Spleen (tissue), 7 donors: ENCODE data around the gene MYO16.

Source experiments
- POLR2A ChIP-seq, 3 donors: fragments of 450-650 bp; IDR thresholded peaks; one replicate each; pipeline ENCODE4 v1.5.1; 2017; ENCODE audit warnings: antibody characterized with exemption in 3 of 3, mild to moderate bottlenecking in 1 of 3
- POLR2AphosphoS5 ChIP-seq, 3 donors: sonication (generic); formaldehyde crosslinking; IDR thresholded peaks; one replicate each; pipeline ENCODE4 v1.5.1; 2017; ENCODE audit warnings: antibody characterized with exemption in 3 of 3
- TF ChIP-seq, protein P1 (sequence below), 11 experiments: fragments of 200-600 bp in 7 of 11; fragments of 450-650 bp in 4 of 11; sonication (generic) in 4 of 11; IDR thresholded peaks in 8 of 11; conservative IDR thresholded peaks in 3 of 11; 1 replicate in 7 of 11; 2 replicates in 4 of 11; pipeline versions ENCODE4 v1.4.0 to v1.8.0; 2016 to 2021; ENCODE audit warnings: antibody characterized with exemption in 11 of 11, inconsistent platforms in 4 of 11, mild to moderate bottlenecking in 1 of 11
- donor health status: DM: no; HTN: no; CAD: no; lungs with moderate emphysema.
- donor health status: DM: no; HTN: no; CAD: no.
- donor health status: DM: no; HTN: no; CAD: no.

DNA sequence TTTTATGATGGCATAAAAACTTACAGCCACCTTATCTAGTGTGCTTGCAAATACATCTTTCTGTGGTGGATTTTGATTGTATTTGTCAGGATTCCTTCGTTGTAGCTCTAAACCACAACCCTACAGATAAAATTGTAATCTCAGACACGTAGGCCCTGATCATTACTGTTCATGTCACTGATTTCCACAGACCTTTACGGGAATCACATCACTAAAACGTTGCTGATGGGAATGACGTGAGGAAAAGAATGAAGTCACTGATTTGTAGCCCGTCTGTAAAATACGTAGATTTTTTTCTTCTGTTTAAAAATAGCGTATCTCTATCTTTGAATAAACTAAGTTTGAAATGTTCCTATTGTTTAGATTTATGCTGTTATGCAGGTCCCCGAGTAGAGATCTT is 399.2 kb downstream of the MYO16 start:
- TF ChIP-seq, protein P1, sequence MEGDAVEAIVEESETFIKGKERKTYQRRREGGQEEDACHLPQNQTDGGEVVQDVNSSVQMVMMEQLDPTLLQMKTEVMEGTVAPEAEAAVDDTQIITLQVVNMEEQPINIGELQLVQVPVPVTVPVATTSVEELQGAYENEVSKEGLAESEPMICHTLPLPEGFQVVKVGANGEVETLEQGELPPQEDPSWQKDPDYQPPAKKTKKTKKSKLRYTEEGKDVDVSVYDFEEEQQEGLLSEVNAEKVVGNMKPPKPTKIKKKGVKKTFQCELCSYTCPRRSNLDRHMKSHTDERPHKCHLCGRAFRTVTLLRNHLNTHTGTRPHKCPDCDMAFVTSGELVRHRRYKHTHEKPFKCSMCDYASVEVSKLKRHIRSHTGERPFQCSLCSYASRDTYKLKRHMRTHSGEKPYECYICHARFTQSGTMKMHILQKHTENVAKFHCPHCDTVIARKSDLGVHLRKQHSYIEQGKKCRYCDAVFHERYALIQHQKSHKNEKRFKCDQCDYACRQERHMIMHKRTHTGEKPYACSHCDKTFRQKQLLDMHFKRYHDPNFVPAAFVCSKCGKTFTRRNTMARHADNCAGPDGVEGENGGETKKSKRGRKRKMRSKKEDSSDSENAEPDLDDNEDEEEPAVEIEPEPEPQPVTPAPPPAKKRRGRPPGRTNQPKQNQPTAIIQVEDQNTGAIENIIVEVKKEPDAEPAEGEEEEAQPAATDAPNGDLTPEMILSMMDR (IDR thresholded peaks at IDR 0.05 in 8 of 11, conservative IDR thresholded peaks at IDR 0.05 in 3 of 11), result no peak
- TF ChIP-seq POLR2A (IDR thresholded peaks at IDR 0.05), result no peak
- no peak for TF ChIP-seq POLR2AphosphoS5 (IDR thresholded peaks at IDR 0.05)
